Stomach (tissue), 9 donors: ENCODE data around the gene IGF2BP1. TPM values are rescaled to one million over a fixed set of nuclear protein-coding genes. Genes with fewer than 3 reads are reported as not detected.

Experiments used
- DNase-seq, 2 donors: peaks; one replicate each; pipeline versions ENCODE4 v3.0.0 to v3.0.0-alpha.2; 2013 to 2019
- H3K27ac ChIP-seq, 5 donors: fragments of 200-600 bp in 4 of 5; sonication (generic) in 4 of 5; one replicate each; pipeline ENCODE4 v1.5.1; 2013 to 2019; ENCODE audit warnings: mild to moderate bottlenecking in 1 of 5, moderate library complexity in 1 of 5
- H3K27me3 ChIP-seq, 3 donors: fragments of 200-600 bp; sonication (generic); one replicate each; pipeline ENCODE4 v1.5.1; 2017 to 2019; ENCODE audit warnings: mixed run types in 1 of 3
- H3K36me3 ChIP-seq, 4 donors: fragments of 200-600 bp; sonication (generic); 1 replicate in 3 of 4; 2 replicates in 1 of 4; pipeline ENCODE4 v1.5.1; 2016 to 2019
- H3K4me1 ChIP-seq, 4 donors: fragments of 200-600 bp; sonication (generic); one replicate each; pipeline ENCODE4 v1.5.1; 2016 to 2019
- H3K4me3 ChIP-seq, 4 donors: fragments of 200-600 bp; sonication (generic) in 3 of 4; one replicate each; pipeline ENCODE4 v1.5.1; 2016 to 2019; ENCODE audit warnings: mild to moderate bottlenecking in 1 of 4
- H3K9me3 ChIP-seq, 4 donors: fragments of 200-600 bp; sonication (generic); one replicate each; pipeline ENCODE4 v1.5.1; 2016 to 2019
- CTCF ChIP-seq, 7 experiments: fragments of 450-650 bp in 4 of 7; fragments of 200-600 bp in 3 of 7; sonication (generic) in 3 of 7; IDR thresholded peaks; one replicate each; pipeline ENCODE4 v1.5.1; 2016 to 2019; ENCODE audit warnings: antibody characterized with exemption in 7 of 7, control low read depth in 2 of 7, mild to moderate bottlenecking in 1 of 7
- EP300 ChIP-seq: sonication (generic); formaldehyde crosslinking; IDR thresholded peaks from one replicate; pipeline ENCODE4 v1.6.1; 2017; ENCODE audit warnings: antibody characterized with exemption
- POLR2A ChIP-seq, 4 donors: fragments of 450-650 bp; IDR thresholded peaks; one replicate each; pipeline ENCODE4 v1.6.1; 2016; ENCODE audit warnings: antibody characterized with exemption in 4 of 4, control low read depth in 2 of 4, mild to moderate bottlenecking in 1 of 4, moderate library complexity in 1 of 4
- POLR2AphosphoS5 ChIP-seq, 3 donors: sonication (generic); formaldehyde crosslinking; IDR thresholded peaks; one replicate each; pipeline ENCODE4 v1.6.1; 2016; ENCODE audit warnings: antibody characterized with exemption in 3 of 3
- WGBS, 5 donors: extraction: QIAGEN DNeasy Blood & Tissue Kit in 3 of 5; methylation state at CpG; one replicate each; pipeline versions ENCODE4 v1.1.5 to v1.1.7; 2013 to 2018; 5-methylcytosine and 5-hydroxymethylcytosine counted together
- intact Hi-C: fragments of 100-400 bp; cut with DNase I; formaldehyde crosslinking; loops from one replicate; pipeline ENCODE4 v1.15.1; 2023; ENCODE audit warnings: low total_unique reads
- polyA plus RNA-seq, 3 donors: library from polyadenylated mRNA; stranded (reverse); fragments of 200-250 nt; gene quantifications; one replicate each; pipeline ENCODE4 v1.2.3, GENCODE V29; 2013
- total RNA-seq, 5 donors: library from RNA; depleted of rRNA; stranded (reverse); fragments of >200 nt; gene quantifications; one replicate each; pipeline versions ENCODE4 v1.1.0 to v1.2.3, GENCODE V29; 2014 to 2016
- donor health status: healthy with polysubstance abuse.
- donor health status: Bipolar disorder and iron deficiency.
- donor health status: healthy.

IGF2BP1 gene
- total and polyA plus RNA-seq, 8 donors = under 0.01 to 1.8 TPM; not detected in 6

GRCh38 chr17:49061524-49061943, 64.3 kb downstream of the IGF2BP1 start:
- no peaks in the 10 kb centered on the region for H3K4me1 ChIP-seq
- H3K27me3 ChIP-seq = peaks cover 0 to 24% (median 0%) of the 10 kb centered on the region in 3 donors
- WGBS, 5 donors = 62 to 83% (median 68%) methylated on average over 7 of the region's 7 CpGs
- no peaks in the 10 kb centered on the region for H3K36me3 ChIP-seq
- TF ChIP-seq POLR2A (IDR thresholded peaks at IDR 0.05) (no peak), CTCF (IDR thresholded peaks at IDR 0.05) (no peak), EP300 (no peak), POLR2AphosphoS5 (IDR thresholded peaks at IDR 0.05) (no peak)
- intact Hi-C loops = no loop called here
- H3K27ac ChIP-seq = no peak overlapping the region
- H3K9me3 ChIP-seq = no peaks in the 10 kb centered on the region
- no peak for DNase-seq
- no peak overlapping the region for H3K4me3 ChIP-seq

GRCh38 chr17:49063652-49064051, 66.5 kb downstream of the IGF2BP1 start:
- DNase-seq = no peak
- WGBS, 5 donors = 12 to 24% (median 18%) methylated on average over 2 of the region's 2 CpGs
- intact Hi-C loops = no loop called here
- Histone ChIP-seq H3K4me3 (no peak overlapping the region), H3K36me3 (no peaks in the 10 kb centered on the region), H3K9me3 (no peaks in the 10 kb centered on the region), H3K27me3 (peaks cover 0 to 7% (median 0%) of the 10 kb centered on the region in 3 donors), H3K4me1 (no peaks in the 10 kb centered on the region), H3K27ac (no peak overlapping the region)
- TF ChIP-seq POLR2A (IDR thresholded peaks at IDR 0.05) (no peak), CTCF (IDR thresholded peaks at IDR 0.05) (no peak), POLR2AphosphoS5 (IDR thresholded peaks at IDR 0.05) (no peak), EP300 (no peak)

- no peaks in the 10 kb centered on the region for H3K4me1 ChIP-seq
- no peaks in the 10 kb centered on the region for H3K27me3 ChIP-seq
- intact Hi-C loops = no loop called here
- no peak overlapping the region for H3K4me3 ChIP-seq
- H3K36me3 ChIP-seq = no peaks in the 10 kb centered on the region
- WGBS, 5 donors = 78 to 83% (median 80%) methylated on average over 8 of the region's 8 CpGs
- H3K27ac ChIP-seq = no peak overlapping the region
- H3K9me3 ChIP-seq = no peaks in the 10 kb centered on the region
- DNase-seq = no peak
- TF ChIP-seq CTCF (IDR thresholded peaks at IDR 0.05) (no peak), EP300 (no peak), POLR2AphosphoS5 (IDR thresholded peaks at IDR 0.05) (no peak), POLR2A (IDR thresholded peaks at IDR 0.05) (no peak)
Measured at GRCh38 chr17:49067163-49067562, 70.0 kb downstream of the IGF2BP1 start.

GRCh38 chr17:49069585-49070273, 72.5 kb downstream of the IGF2BP1 start:
- whole genome bisulfite sequencing, 5 donors = 88 to 100% (median 91%) methylated on average over 2 of the region's 2 CpGs
- intact Hi-C loops = no loop called here
- Histone ChIP-seq H3K27me3 (peaks cover 0 to 16% (median 0%) of the 10 kb centered on the region in 3 donors), H3K27ac (no peak overlapping the region), H3K36me3 (no peaks in the 10 kb centered on the region), H3K9me3 (no peaks in the 10 kb centered on the region), H3K4me1 (no peaks in the 10 kb centered on the region), H3K4me3 (no peak overlapping the region)
- no peak for DNase-seq
- TF ChIP-seq CTCF (IDR thresholded peaks at IDR 0.05) (no peak), POLR2A (IDR thresholded peaks at IDR 0.05) (no peak), POLR2AphosphoS5 (IDR thresholded peaks at IDR 0.05) (no peak), EP300 (no peak)
